ENCODE results near the gene ZFAND4.

DNA sequence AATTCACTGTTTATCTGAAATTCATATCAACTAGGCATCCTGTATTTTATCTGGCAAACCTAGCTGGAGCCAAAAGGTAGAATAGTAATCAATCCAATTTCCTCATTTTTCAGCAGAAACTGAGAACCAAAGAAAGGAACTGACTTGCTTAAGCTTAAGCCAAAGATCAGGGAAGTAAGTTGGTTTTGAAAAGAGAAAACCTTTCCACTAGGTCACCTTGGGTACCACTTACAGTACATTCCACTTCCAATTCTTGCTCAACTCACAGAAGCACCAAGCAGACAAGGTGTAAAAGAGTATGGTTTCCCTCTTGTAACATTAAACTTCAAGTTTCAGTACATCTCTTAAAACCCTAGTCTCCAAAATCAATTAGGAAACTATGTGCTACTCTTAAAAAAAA, 79.6 kb downstream of the ZFAND4 start:
- TF ChIP-seq YY1 (IDR thresholded peaks at IDR 0.05; ENCODE audit: low read depth) (no peak), TCF12 (IDR thresholded peaks at IDR 0.05; ENCODE audit: low read depth) (no peak), NFIC (IDR thresholded peaks at IDR 0.05) (no peak), TAF1 (IDR thresholded peaks at IDR 0.05; ENCODE audit: low read depth) (no peak), RAD21 (IDR thresholded peaks at IDR 0.05; ENCODE audit: low read depth) (no peak), EP300 (IDR thresholded peaks at IDR 0.05; ENCODE audit: borderline replicate concordance) (no peak), CEBPB (IDR thresholded peaks at IDR 0.05) (no peak), CREB1 (IDR thresholded peaks at IDR 0.05; ENCODE audit: low read depth) (no peak), TEAD4 (IDR thresholded peaks at IDR 0.05) (no peak)
- TF ChIP-seq, protein P1, sequence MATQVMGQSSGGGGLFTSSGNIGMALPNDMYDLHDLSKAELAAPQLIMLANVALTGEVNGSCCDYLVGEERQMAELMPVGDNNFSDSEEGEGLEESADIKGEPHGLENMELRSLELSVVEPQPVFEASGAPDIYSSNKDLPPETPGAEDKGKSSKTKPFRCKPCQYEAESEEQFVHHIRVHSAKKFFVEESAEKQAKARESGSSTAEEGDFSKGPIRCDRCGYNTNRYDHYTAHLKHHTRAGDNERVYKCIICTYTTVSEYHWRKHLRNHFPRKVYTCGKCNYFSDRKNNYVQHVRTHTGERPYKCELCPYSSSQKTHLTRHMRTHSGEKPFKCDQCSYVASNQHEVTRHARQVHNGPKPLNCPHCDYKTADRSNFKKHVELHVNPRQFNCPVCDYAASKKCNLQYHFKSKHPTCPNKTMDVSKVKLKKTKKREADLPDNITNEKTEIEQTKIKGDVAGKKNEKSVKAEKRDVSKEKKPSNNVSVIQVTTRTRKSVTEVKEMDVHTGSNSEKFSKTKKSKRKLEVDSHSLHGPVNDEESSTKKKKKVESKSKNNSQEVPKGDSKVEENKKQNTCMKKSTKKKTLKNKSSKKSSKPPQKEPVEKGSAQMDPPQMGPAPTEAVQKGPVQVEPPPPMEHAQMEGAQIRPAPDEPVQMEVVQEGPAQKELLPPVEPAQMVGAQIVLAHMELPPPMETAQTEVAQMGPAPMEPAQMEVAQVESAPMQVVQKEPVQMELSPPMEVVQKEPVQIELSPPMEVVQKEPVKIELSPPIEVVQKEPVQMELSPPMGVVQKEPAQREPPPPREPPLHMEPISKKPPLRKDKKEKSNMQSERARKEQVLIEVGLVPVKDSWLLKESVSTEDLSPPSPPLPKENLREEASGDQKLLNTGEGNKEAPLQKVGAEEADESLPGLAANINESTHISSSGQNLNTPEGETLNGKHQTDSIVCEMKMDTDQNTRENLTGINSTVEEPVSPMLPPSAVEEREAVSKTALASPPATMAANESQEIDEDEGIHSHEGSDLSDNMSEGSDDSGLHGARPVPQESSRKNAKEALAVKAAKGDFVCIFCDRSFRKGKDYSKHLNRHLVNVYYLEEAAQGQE (IDR thresholded peaks at IDR 0.05; ENCODE audit: low read depth), result no peak
- TF ChIP-seq, protein P2, sequence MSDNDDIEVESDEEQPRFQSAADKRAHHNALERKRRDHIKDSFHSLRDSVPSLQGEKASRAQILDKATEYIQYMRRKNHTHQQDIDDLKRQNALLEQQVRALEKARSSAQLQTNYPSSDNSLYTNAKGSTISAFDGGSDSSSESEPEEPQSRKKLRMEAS (IDR thresholded peaks at IDR 0.05), result no peak
- TF ChIP-seq, protein P3, sequence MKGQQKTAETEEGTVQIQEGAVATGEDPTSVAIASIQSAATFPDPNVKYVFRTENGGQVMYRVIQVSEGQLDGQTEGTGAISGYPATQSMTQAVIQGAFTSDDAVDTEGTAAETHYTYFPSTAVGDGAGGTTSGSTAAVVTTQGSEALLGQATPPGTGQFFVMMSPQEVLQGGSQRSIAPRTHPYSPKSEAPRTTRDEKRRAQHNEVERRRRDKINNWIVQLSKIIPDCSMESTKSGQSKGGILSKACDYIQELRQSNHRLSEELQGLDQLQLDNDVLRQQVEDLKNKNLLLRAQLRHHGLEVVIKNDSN (IDR thresholded peaks at IDR 0.05), result no peak

Measured in Ishikawa (cell line).